GM19351 (cell line): Measurements from ENCODE around the gene CETN2.
"Not testable (repeated sequence)": the region's sequence is repeated elsewhere in the genome, so short reads cannot be mapped to it uniquely, and the experiment has no call there.

Source experiments
- ATAC-seq: cut with Tn5 transposase; IDR thresholded peaks from one replicate; pipeline ENCODE4 v1.9.1; 2021; ENCODE audit warnings: mild to moderate bottlenecking, moderate library complexity; ENCODE audit not compliant: unreplicated experiment

CETN2 gene

GRCh38 chrX:152830312-152831305 lies at the start of gene CETN2, which contains the start of gene NSDHL:
CETN2 (minus strand) TSS chrX:152830757; CDS start chrX:152830710, 47 bp downstream.
NSDHL (plus strand) TSS chrX:152831063; CDS start chrX:152846325, 15,262 bp downstream.
- ATAC-seq = peak; percentile 97

DNA sequence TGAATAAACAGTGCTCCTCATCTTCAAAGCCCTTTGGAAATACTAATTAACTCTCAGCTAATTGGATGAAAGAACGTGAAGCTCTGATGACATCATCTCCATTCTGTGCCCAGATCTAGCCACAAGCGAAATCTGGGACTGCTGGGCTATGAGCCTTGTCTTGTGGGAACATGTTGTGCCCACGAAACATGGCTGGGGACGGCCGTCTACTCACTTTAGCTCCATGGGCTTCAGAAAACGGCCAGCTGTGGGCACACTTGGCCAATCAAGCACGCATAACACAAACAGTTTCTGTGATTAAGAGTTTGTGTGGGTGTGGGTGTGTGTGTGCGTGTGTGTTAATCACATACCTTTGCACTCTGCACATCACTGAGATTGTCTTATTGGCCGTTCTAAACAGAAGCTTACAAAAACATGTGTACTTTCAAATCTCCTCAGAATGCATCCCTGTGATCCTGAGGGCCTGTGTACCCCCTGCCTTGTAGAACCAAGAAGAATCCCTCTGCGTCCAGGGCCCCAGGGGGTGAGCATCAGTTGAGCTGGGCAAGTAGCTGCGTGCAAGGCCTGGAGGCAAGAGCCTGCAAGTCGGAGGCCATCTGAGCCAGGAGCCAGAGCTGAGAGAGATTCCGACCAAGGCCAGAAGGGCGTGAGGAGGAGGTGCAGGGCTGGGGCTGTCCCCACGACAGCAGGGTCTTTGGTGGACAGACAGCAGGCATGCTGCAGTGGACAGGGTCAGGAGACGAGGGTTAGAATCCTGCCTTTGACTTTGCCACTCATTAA lies 48.6 kb upstream of the CETN2 start:
- no peak for ATAC-seq

DNA sequence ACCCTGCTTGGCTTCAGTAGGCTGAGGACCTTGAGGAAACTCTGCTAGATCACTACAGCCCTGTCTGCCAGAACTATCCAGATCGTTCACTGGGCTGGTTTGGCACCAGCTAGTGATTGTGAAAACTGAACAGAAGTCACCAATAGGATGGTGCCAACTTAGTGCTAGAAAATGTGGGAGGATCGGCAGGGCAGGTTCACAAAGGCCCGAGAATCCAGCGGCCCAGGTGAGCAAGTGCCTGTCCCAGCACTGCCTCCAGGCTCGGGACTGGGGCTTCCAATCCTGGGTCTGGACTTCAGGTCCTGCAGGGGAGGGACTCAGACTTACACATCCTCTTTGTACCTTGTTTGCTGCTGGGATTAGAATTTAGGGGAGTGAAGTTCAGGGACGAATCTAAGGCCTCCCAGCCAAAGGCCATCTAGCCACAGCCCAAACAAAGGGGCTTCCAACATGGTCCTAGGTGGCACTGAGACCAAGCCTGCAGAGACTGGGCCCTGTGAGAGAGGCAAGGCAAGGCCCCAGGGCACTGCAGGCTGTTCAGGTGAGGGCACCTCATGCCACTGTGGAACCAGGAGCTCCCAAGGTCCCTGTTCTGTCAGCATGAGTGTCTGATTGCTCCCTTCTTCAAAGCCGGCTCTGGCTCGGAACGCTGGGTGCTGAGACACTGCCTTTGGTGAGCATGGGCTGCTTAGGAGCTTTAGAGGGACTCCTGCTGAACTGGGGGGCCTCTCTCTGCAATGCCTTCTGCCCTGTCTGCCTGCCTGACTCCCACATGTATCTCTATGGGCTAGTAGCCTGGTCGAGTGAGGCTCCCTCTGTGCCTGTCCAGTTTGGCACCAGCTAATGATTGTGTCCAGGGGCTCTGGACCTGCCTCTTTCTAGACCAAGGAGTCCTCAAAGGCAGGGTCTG lies 46.6 kb upstream of the CETN2 start:
- ATAC-seq = no peak

DNA sequence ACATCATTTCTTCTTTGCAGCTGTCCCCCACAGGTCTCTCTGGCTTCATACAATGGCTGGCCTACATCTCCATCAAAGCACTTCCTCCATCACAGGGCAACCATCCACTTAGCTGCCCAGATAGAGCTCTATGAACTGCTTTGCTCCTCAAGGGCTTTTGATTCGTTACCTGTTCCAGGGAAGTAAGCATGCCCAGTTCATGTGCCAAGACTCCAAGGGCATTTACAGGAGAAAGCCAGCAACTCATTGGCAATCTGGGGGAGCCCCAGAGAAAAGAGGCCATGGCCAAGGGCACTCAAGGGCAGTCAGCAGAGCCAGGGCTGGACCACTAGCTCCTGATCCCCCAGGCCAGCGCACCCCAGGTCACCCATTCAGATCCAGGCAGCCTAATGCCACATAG lies 42.8 kb upstream of the CETN2 start:
- no peak for ATAC-seq

GRCh38 chrX:152872522-152872921 lies 42.0 kb upstream of the CETN2 start:
- ATAC-seq = no peak

- ATAC-seq = no peak
Measured at GRCh38 chrX:152871260-152871659, 40.7 kb upstream of the CETN2 start.

- no peak for ATAC-seq
Measured at GRCh38 chrX:152869972-152870371, 39.4 kb upstream of the CETN2 start.

- no peak for ATAC-seq
Measured at GRCh38 chrX:152866386-152866785, 35.8 kb upstream of the CETN2 start.

- ATAC-seq = no peak
Measured at GRCh38 chrX:152865232-152865920, 34.8 kb upstream of the CETN2 start.

DNA sequence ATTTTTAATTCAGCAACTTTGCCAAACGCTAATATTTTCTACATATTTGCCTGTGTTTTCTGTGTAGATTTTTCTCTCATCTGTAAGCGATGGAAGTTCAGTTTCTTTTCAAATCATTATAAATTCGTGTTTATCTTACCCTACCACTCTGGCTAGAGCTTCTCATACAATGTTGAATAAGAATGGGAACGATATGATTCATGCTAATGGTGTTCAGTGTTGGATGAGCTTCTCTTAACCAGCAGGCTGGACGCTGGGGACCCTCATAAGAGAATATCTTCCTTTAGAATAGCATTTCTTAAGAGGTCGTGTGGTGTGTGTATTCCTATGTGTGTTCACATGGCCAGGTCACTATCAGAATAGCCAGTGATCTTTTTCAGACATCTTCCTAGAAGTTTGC lies 31.3 kb upstream of the CETN2 start:
- ATAC-seq = no peak

DNA sequence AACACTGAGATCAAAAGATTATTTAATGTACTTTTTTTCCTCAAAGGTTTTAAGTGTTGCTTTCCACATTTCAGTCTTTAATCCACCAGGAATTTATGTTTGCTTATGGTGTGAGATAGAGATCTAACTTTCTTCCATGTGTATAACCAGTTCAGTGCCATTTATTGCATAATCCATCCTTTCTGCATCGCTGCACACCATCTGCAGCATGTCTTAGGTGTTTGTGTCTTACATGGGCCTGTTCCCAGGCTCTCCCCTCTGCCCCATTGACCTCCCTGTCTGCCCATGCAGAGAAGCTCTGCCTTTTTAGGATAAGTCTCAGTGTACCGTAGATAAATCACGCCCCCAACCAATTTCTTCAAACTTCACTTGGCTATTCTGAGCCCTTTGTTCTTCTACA lies 30.6 kb upstream of the CETN2 start:
- no peak for ATAC-seq

GRCh38 chrX:152853986-152854385 lies 23.4 kb upstream of the CETN2 start:
- ATAC-seq = no peak

- no peak for ATAC-seq
Measured at GRCh38 chrX:152850465-152850864, 19.9 kb upstream of the CETN2 start.

GRCh38 chrX:152847281-152847680 lies 16.7 kb upstream of the CETN2 start:
- ATAC-seq = no peak

GRCh38 chrX:152845618-152846240 lies 15.2 kb upstream of the CETN2 start:
- no peak for ATAC-seq

- ATAC-seq = no peak
Measured at GRCh38 chrX:152844256-152844655, 13.7 kb upstream of the CETN2 start.

DNA sequence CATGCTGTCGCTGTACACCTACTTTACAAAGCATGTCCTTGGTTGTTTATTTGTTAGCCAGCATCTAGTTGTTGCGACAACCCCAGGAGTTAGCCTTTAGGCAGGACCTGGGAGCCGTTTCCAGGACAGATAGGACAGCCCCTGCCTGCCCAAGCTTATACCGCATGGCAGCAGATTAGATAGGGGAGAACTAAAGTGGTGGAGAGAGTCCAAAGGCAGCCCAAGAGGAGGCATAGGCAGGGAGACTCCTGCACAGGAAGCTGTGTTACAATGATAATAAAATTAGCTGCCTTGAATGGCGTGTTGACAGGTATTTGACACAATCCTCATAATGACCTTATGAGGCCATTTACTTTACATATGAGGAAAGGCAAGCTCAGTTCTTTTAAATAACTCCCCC lies 13.3 kb upstream of the CETN2 start:
- no peak for ATAC-seq

DNA sequence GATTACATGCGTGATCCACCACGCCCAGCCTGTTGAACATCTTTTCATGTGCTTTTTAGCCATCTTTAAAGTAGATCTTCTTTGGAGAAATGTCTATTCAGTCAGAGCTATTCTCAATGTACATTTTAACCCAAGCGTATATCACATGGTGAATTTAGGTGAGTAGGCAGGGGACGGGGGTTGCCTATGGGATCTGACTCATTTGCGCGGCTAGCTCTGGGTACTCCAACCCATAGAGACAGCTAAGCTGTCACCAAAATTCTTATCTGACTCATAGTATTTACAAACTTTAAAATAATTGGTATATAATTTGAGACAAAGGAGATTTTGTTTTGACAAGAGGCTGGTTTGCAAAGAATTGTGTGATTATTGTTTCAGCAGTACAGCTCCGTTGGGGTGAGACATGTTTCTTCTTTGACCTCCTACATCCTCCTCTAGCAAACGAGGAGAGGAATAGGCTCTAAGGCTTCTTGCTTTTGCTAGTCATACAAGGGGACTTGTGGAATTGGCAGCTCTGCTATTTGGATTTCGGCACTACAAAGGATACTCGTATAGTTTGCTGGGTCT lies 12.3 kb upstream of the CETN2 start:
- ATAC-seq = no peak

GRCh38 chrX:152835470-152835869 lies 4.9 kb upstream of the CETN2 start:
- ATAC-seq = not testable (repeated sequence)
